ENCODE results near the gene PAK6. TPM values are rescaled to one million over a fixed set of nuclear protein-coding genes. Genes with fewer than 3 reads are reported as not detected.

The PAK6 gene
- total RNA-seq, result not detected in 2 replicates

GRCh38 chr15:40238532-40239403, at the start of gene PAK6:
PAK6 (plus strand) TSS chr15:40239063; CDS start chr15:40264786, 25,723 bp downstream.
- H3K79me2 ChIP-seq (ENCODE audit: insufficient read depth, low read length), result no peaks in the 10 kb centered on the region
- H3K4me3 ChIP-seq (ENCODE audit: insufficient read depth, low read length), result peak within 1 kb of the TSS; percentile 71
- H3K27ac ChIP-seq (ENCODE audit: low read depth, low read length), result no peak within 1 kb of the TSS
- peaks cover 2% of the 10 kb centered on the region for H4K20me1 ChIP-seq (ENCODE audit: insufficient read depth, low read length)
- TF ChIP-seq CTCF (IDR thresholded peaks at IDR 0.05; ENCODE audit: extremely low read depth, low read depth, low read length), result no peak
- H3K36me3 ChIP-seq (ENCODE audit: insufficient read depth, low read length), result no peaks in the 10 kb centered on the region
- peak within 1 kb of the TSS; percentile 79 for H3K4me2 ChIP-seq (ENCODE audit: insufficient read depth, low read length)
- H3K4me1 ChIP-seq (ENCODE audit: insufficient read depth, low read length), result peaks cover 8% of the 10 kb centered on the region
- no peaks in the 10 kb centered on the region for H3K9me3 ChIP-seq (ENCODE audit: low read depth, low read length)
- peak within 1 kb of the TSS; percentile 65 for H2AFZ ChIP-seq (ENCODE audit: low read length)
- DNase-seq (ENCODE audit: insufficient read length, low spot score, missing footprints), result peak; percentile 97
- peaks cover 2% of the 10 kb centered on the region for H3K27me3 ChIP-seq (ENCODE audit: insufficient read depth, low read length)

GRCh38 chr15:40190591-40190990, 48.3 kb upstream of the PAK6 start:
- Histone ChIP-seq H3K4me1 (ENCODE audit: insufficient read depth, low read length) (no peaks in the 10 kb centered on the region), H3K27me3 (ENCODE audit: insufficient read depth, low read length) (no peaks in the 10 kb centered on the region), H3K4me3 (ENCODE audit: insufficient read depth, low read length) (no peak overlapping the region), H3K9me3 (ENCODE audit: low read depth, low read length) (no peaks in the 10 kb centered on the region), H3K36me3 (ENCODE audit: insufficient read depth, low read length) (peaks cover 9% of the 10 kb centered on the region), H2AFZ (ENCODE audit: low read length) (peak overlapping the region; percentile 37), H4K20me1 (ENCODE audit: insufficient read depth, low read length) (no peaks in the 10 kb centered on the region), H3K27ac (ENCODE audit: low read depth, low read length) (peak overlapping the region; percentile 70), H3K79me2 (ENCODE audit: insufficient read depth, low read length) (peaks cover 14% of the 10 kb centered on the region), H3K4me2 (ENCODE audit: insufficient read depth, low read length) (no peak overlapping the region)
- DNase-seq (ENCODE audit: insufficient read length, low spot score, missing footprints), result peak; percentile 77
- no peak for TF ChIP-seq CTCF (IDR thresholded peaks at IDR 0.05; ENCODE audit: extremely low read depth, low read depth, low read length)

- no peak overlapping the region for H3K27ac ChIP-seq (ENCODE audit: low read depth, low read length)
- H3K4me1 ChIP-seq (ENCODE audit: insufficient read depth, low read length), result no peaks in the 10 kb centered on the region
- H3K27me3 ChIP-seq (ENCODE audit: insufficient read depth, low read length), result no peaks in the 10 kb centered on the region
- H3K79me2 ChIP-seq (ENCODE audit: insufficient read depth, low read length), result peaks cover 14% of the 10 kb centered on the region
- peaks cover 5% of the 10 kb centered on the region for H3K36me3 ChIP-seq (ENCODE audit: insufficient read depth, low read length)
- TF ChIP-seq CTCF (IDR thresholded peaks at IDR 0.05; ENCODE audit: extremely low read depth, low read depth, low read length), result no peak
- no peaks in the 10 kb centered on the region for H3K9me3 ChIP-seq (ENCODE audit: low read depth, low read length)
- no peaks in the 10 kb centered on the region for H4K20me1 ChIP-seq (ENCODE audit: insufficient read depth, low read length)
- H3K4me3 ChIP-seq (ENCODE audit: insufficient read depth, low read length), result no peak overlapping the region
- no peak overlapping the region for H2AFZ ChIP-seq (ENCODE audit: low read length)
- no peak overlapping the region for H3K4me2 ChIP-seq (ENCODE audit: insufficient read depth, low read length)
- DNase-seq (ENCODE audit: insufficient read length, low spot score, missing footprints), result no peak
Observed at GRCh38 chr15:40192942-40193341, 45.9 kb upstream of the PAK6 start.

GRCh38 chr15:40197434-40197833, 41.4 kb upstream of the PAK6 start:
- Histone ChIP-seq H3K36me3 (ENCODE audit: insufficient read depth, low read length) (peaks cover 11% of the 10 kb centered on the region), H2AFZ (ENCODE audit: low read length) (peak overlapping the region; percentile 52), H3K9me3 (ENCODE audit: low read depth, low read length) (no peaks in the 10 kb centered on the region), H4K20me1 (ENCODE audit: insufficient read depth, low read length) (no peaks in the 10 kb centered on the region), H3K4me1 (ENCODE audit: insufficient read depth, low read length) (no peaks in the 10 kb centered on the region), H3K27ac (ENCODE audit: low read depth, low read length) (no peak overlapping the region), H3K79me2 (ENCODE audit: insufficient read depth, low read length) (peaks cover 13% of the 10 kb centered on the region), H3K27me3 (ENCODE audit: insufficient read depth, low read length) (no peaks in the 10 kb centered on the region), H3K4me2 (ENCODE audit: insufficient read depth, low read length) (no peak overlapping the region), H3K4me3 (ENCODE audit: insufficient read depth, low read length) (no peak overlapping the region)
- TF ChIP-seq CTCF (IDR thresholded peaks at IDR 0.05; ENCODE audit: extremely low read depth, low read depth, low read length), result no peak
- no peak for DNase-seq (ENCODE audit: insufficient read length, low spot score, missing footprints)

Data from osteoblast (primary cell).